GM23338 (cell line): ENCODE results near the gene ARF1. TPM values are rescaled to one million over a fixed set of nuclear protein-coding genes. Genes with fewer than 3 reads are reported as not detected.
A peak's percentile ranks its signal among the peaks of the same experiment; 100 is the strongest.

Experiments
- ATAC-seq: fragments of 200-7000 bp; cut with Tn5 transposase; 3 replicates; pipeline ENCODE4 v1.9.1; 2020
- DNase-seq: peaks from one replicate; pipeline ENCODE4 v3.0.0-alpha.2; 2015; ENCODE audit warnings: low spot score
- H2AFZ ChIP-seq: fragments of 200-600 bp; sonication (generic); 2 replicates; pipeline ENCODE4 v1.8.0; 2016; ENCODE audit warnings: antibody characterized with exemption, mild to moderate bottlenecking, moderate library complexity
- H3F3A ChIP-seq: fragments of 200-600 bp; sonication (generic); replicated peaks from 2 replicates; pipeline ENCODE4 v1.8.0; 2017; ENCODE audit warnings: antibody characterized with exemption, mixed run types, low read depth
- H3K27ac ChIP-seq: fragments of 200-600 bp; sonication (generic); 2 replicates; pipeline ENCODE4 v1.6.1; 2016; ENCODE audit warnings: low read depth
- H3K27me3 ChIP-seq: fragments of 200-600 bp; sonication (generic); 2 replicates; pipeline ENCODE4 v1.8.0; 2016; ENCODE audit warnings: mild to moderate bottlenecking, mixed run types, moderate library complexity; ENCODE audit not compliant: insufficient read depth
- H3K36me3 ChIP-seq: fragments of 200-600 bp; sonication (generic); 2 replicates; pipeline ENCODE4 v1.8.0; 2016; ENCODE audit warnings: mild to moderate bottlenecking; ENCODE audit not compliant: insufficient read depth
- H3K4me1 ChIP-seq: fragments of 200-600 bp; sonication (generic); 2 replicates; pipeline ENCODE4 v1.8.0; 2016; ENCODE audit warnings: mild to moderate bottlenecking, moderate library complexity; ENCODE audit not compliant: insufficient read depth
- H3K4me2 ChIP-seq: fragments of 200-600 bp; sonication (generic); 2 replicates; pipeline ENCODE4 v1.7.1; 2017; ENCODE audit warnings: mixed run types
- H3K4me3 ChIP-seq: fragments of 200-600 bp; sonication (generic); 2 replicates; pipeline ENCODE4 v1.6.1; 2016; ENCODE audit warnings: mixed run types
- H3K79me2 ChIP-seq: fragments of 200-600 bp; sonication (generic); replicated peaks from 2 replicates; pipeline ENCODE4 v1.8.0; 2017; ENCODE audit warnings: mild to moderate bottlenecking; ENCODE audit not compliant: insufficient read depth
- H3K9me2 ChIP-seq: fragments of 200-600 bp; sonication (generic); 2 replicates; pipeline ENCODE4 v1.8.0; 2017; ENCODE audit not compliant: insufficient read depth
- H4K20me1 ChIP-seq: fragments of 200-600 bp; sonication (generic); replicated peaks from 2 replicates; pipeline ENCODE4 v1.8.0; 2017; ENCODE audit warnings: mild to moderate bottlenecking; ENCODE audit not compliant: insufficient read depth
- H3K27ac Mint-ChIP-seq: 2 replicates; pipeline ENCODE4 v1.8.0; 2020; ENCODE audit warnings: inconsistent platforms, mild to moderate bottlenecking, moderate library complexity, mixed read lengths
- H3K27me3 Mint-ChIP-seq: 3 replicates; pipeline ENCODE4 v1.8.0; 2022; ENCODE audit warnings: low read depth, mild to moderate bottlenecking, moderate library complexity, mixed read lengths, inconsistent platforms; ENCODE audit not compliant: insufficient read depth, poor library complexity
- H3K36me3 Mint-ChIP-seq: 3 replicates; pipeline ENCODE4 v1.8.0; 2021; ENCODE audit warnings: low read depth, mild to moderate bottlenecking, inconsistent platforms, moderate library complexity, mixed read lengths
- H3K4me1 Mint-ChIP-seq: 3 replicates; pipeline ENCODE4 v1.8.0; 2020; ENCODE audit warnings: mild to moderate bottlenecking, inconsistent platforms, mixed read lengths
- H3K4me3 Mint-ChIP-seq: 3 replicates; pipeline ENCODE4 v1.8.0; 2021; ENCODE audit warnings: moderate library complexity, mild to moderate bottlenecking, inconsistent platforms, mixed read lengths
- H3K9me3 Mint-ChIP-seq: 3 replicates; pipeline ENCODE4 v1.8.0; 2020; ENCODE audit warnings: moderate library complexity, mild to moderate bottlenecking, inconsistent platforms, mixed read lengths
- CREB1 ChIP-seq: fragments of 250-450 bp; sonication (Bioruptor Pico); IDR thresholded peaks from 2 replicates; pipeline ENCODE4 v1.5.0; 2020; ENCODE audit warnings: low read depth, mild to moderate bottlenecking, moderate library complexity
- CTCF ChIP-seq, 2 experiments: fragments of 200-600 bp in 1 of 2; sonication (generic) in 1 of 2; conservative IDR thresholded peaks; 2 replicates each; pipeline versions ENCODE4 v1.5.1 to v1.6.1; 2016 to 2017; ENCODE audit warnings: antibody characterized with exemption in 2 of 2, low read depth in 2 of 2, mild to moderate bottlenecking in 2 of 2, moderate library complexity in 1 of 2
- EZH2 ChIP-seq: fragments of 200-600 bp; sonication (generic); IDR thresholded peaks from one replicate; pipeline ENCODE4 v1.8.0; 2017; ENCODE audit warnings: antibody characterized with exemption, mild to moderate bottlenecking, low read depth; ENCODE audit not compliant: unreplicated experiment
- REST ChIP-seq: IDR thresholded peaks from one replicate; pipeline ENCODE4 v1.6.1; 2018; ENCODE audit warnings: antibody characterized with exemption; ENCODE audit not compliant: unreplicated experiment
- STAT1 ChIP-seq: IDR thresholded peaks from one replicate; pipeline ENCODE4 v1.6.1; 2016; ENCODE audit warnings: antibody characterized with exemption; ENCODE audit not compliant: unreplicated experiment
- ZNF114 ChIP-seq: fragments of 250-450 bp; sonication (Bioruptor Pico); IDR thresholded peaks from 2 replicates; pipeline ENCODE4 v1.5.0; 2020; ENCODE audit warnings: mild to moderate bottlenecking, moderate library complexity
- polyA plus RNA-seq: library from polyadenylated mRNA; unstranded; fragments of >200 nt; fragmentation: Nextera tagmentation; extraction: Ambion mirVana; gene quantifications from 2 replicates; pipeline ENCODE4 v1.2.1, GENCODE V29; 2016
- total RNA-seq: library from RNA; depleted of rRNA; stranded (reverse); fragments of >200 nt; shearing (Covaris generic); gene quantifications from 2 replicates; pipeline ENCODE4 v1.2.3, GENCODE V29; 2014

Gene ARF1
- total and polyA plus RNA-seq, 2 experiments from 2014 or later = 210 to 306 TPM

- H4K20me1 ChIP-seq = no peaks in the 10 kb centered on the region
- H3K9me2 ChIP-seq = 0 out of 2 replicates have a peak, but pooled peaks cover 4% of the 10 kb centered on the region
- H3K4me1 ChIP-seq = no peaks in the 10 kb centered on the region
- DNase-seq (no peak), ATAC-seq (no peak)
- H3K36me3 ChIP-seq = no peaks in the 10 kb centered on the region
- H3K79me2 ChIP-seq = no peaks in the 10 kb centered on the region
- H3K4me2 ChIP-seq = no peak overlapping the region
- no peak overlapping the region for H3K4me3 Mint-ChIP-seq
- no peak overlapping the region for H2AFZ ChIP-seq
- H3K27ac ChIP-seq = no peak overlapping the region
- H3K4me1 Mint-ChIP-seq = no peaks in the 10 kb centered on the region
- H3K4me3 ChIP-seq = no peak overlapping the region
- no peaks in the 10 kb centered on the region for H3F3A ChIP-seq
- no peak overlapping the region for H3K27ac Mint-ChIP-seq
- peaks cover 9% of the 10 kb centered on the region; the same call in 2 of the 3 replicates for H3K36me3 Mint-ChIP-seq
- peaks cover 3% of the 10 kb centered on the region for H3K27me3 Mint-ChIP-seq
- H3K27me3 ChIP-seq = no peaks in the 10 kb centered on the region; the same call in 1 of the 2 replicates
- TF ChIP-seq STAT1 (no peak), CREB1 (CRISPR knock-in tag) (no peak), REST (no peak)
- peaks cover 51% of the 10 kb centered on the region for H3K9me3 Mint-ChIP-seq
Measured at GRCh38 chr1:228117335-228117734, 34.8 kb downstream of the ARF1 start.

- DNase-seq (peak; percentile 65), ATAC-seq (no peak)
- no peak overlapping the region for H3K4me2 ChIP-seq
- no peaks in the 10 kb centered on the region for H3K4me1 Mint-ChIP-seq
- H3K27ac Mint-ChIP-seq = no peak overlapping the region
- H3K79me2 ChIP-seq = no peaks in the 10 kb centered on the region
- no peak overlapping the region for H2AFZ ChIP-seq
- H3K9me3 Mint-ChIP-seq = peaks cover 51% of the 10 kb centered on the region
- H3K4me3 ChIP-seq = no peak overlapping the region
- H4K20me1 ChIP-seq = no peaks in the 10 kb centered on the region
- H3K4me1 ChIP-seq = no peaks in the 10 kb centered on the region
- peaks cover 9% of the 10 kb centered on the region; the same call in 2 of the 3 replicates for H3K36me3 Mint-ChIP-seq
- H3K9me2 ChIP-seq = 0 out of 2 replicates have a peak, but pooled peaks cover 4% of the 10 kb centered on the region
- H3K4me3 Mint-ChIP-seq = no peak overlapping the region
- no peaks in the 10 kb centered on the region for H3F3A ChIP-seq
- no peak overlapping the region for H3K27ac ChIP-seq
- no peaks in the 10 kb centered on the region for H3K36me3 ChIP-seq
- TF ChIP-seq EZH2 (no peak), ZNF114 (CRISPR knock-in tag) (no peak), CTCF (conservative IDR thresholded peaks at IDR 0.05; ENCODE audit: low read depth in 2 of 2) (no peak)
- H3K27me3 Mint-ChIP-seq = peaks cover 4% of the 10 kb centered on the region
- peaks cover 3% of the 10 kb centered on the region; the same call in 1 of the 2 replicates for H3K27me3 ChIP-seq
Measured at GRCh38 chr1:228118040-228118439, 35.5 kb downstream of the ARF1 start.
